Retinal pigment epithelial cell (primary cell): ENCODE data around the gene SPATA32.

Source experiments
- DNase-seq: peaks from one replicate; pipeline ENCODE4 v3.0.0-alpha.2; 2010; ENCODE audit warnings: low read depth
- H3K4me3 ChIP-seq: 2 replicates; pipeline ENCODE4 v1.5.1; 2011; ENCODE audit warnings: mild to moderate bottlenecking, low read length, control low read depth, moderate library complexity
- CTCF ChIP-seq: conservative IDR thresholded peaks from 2 replicates; pipeline ENCODE4 v1.5.1; 2011; ENCODE audit warnings: low read depth, low read length, control low read depth, inconsistent platforms

SPATA32 gene

GRCh38 chr17:45277992-45278391, 16.1 kb upstream of the SPATA32 start:
- H3K4me3 ChIP-seq = no peak overlapping the region
- no peak for TF ChIP-seq CTCF
- DNase-seq = no peak

- DNase-seq = peak; percentile 68
- H3K4me3 ChIP-seq = no peak overlapping the region
- peak; percentile 86 for TF ChIP-seq CTCF
Observed at GRCh38 chr17:45277216-45277849, 15.4 kb upstream of the SPATA32 start.

GRCh38 chr17:45276031-45276430, 14.1 kb upstream of the SPATA32 start:
- H3K4me3 ChIP-seq = no peak overlapping the region
- no peak for TF ChIP-seq CTCF
- no peak for DNase-seq

GRCh38 chr17:45274033-45274432, 12.1 kb upstream of the SPATA32 start:
- no peak for DNase-seq
- no peak overlapping the region for H3K4me3 ChIP-seq
- no peak for TF ChIP-seq CTCF

- no peak for TF ChIP-seq CTCF
- DNase-seq = no peak
- no peak overlapping the region for H3K4me3 ChIP-seq
Observed at GRCh38 chr17:45273551-45273957, 11.7 kb upstream of the SPATA32 start.

GRCh38 chr17:45271603-45272002, 9.7 kb upstream of the SPATA32 start:
- TF ChIP-seq CTCF = no peak
- no peak for DNase-seq
- no peak overlapping the region for H3K4me3 ChIP-seq

- DNase-seq = no peak
- peak; percentile 69 for TF ChIP-seq CTCF
- no peak overlapping the region for H3K4me3 ChIP-seq
Observed at GRCh38 chr17:45270828-45271418, 9.0 kb upstream of the SPATA32 start.
